ENCODE results near the gene ZCCHC12. TPM values are rescaled to one million over a fixed set of nuclear protein-coding genes. Genes with fewer than 3 reads are reported as not detected.

ZCCHC12 gene
- total RNA-seq (2022; extraction: Qiagen RNA extraction) = 0.13 to 0.24 TPM (median 0.20 TPM) in 5 replicates

GRCh38 chrX:118823263-118824172 lies at the start of gene ZCCHC12:
Gene ZCCHC12 (plus strand): TSS chrX:118823824. CDS start chrX:118825245, 1,421 bp downstream.

Other genes starting within 250 kb of the ZCCHC12 start
- gene IL13RA1, start 96.2 kb upstream of the ZCCHC12 start, total RNA-seq (2022; extraction: Qiagen RNA extraction) = 44.5 to 58.2 TPM (median 49.6 TPM) in 5 replicates
- gene LONRF3, start 150.8 kb downstream of the ZCCHC12 start, total RNA-seq (2022; extraction: Qiagen RNA extraction) = 2.9 to 4.3 TPM (median 3.5 TPM) in 5 replicates
- not detected in 5 replicates for gene CT47C1, start 249.2 kb downstream of the ZCCHC12 start, total RNA-seq (2022; extraction: Qiagen RNA extraction)

All from A549 treated with CORT108297 at 1 μM for 4 hours (cell line).